BLaER1 treated with 17β-estradiol and CSF1 and Interleukin-3, amounts not matched to agents 10 nM and 100 nM (cell line): ENCODE results near the gene FITM1.

Experiments
- H3K27ac ChIP-seq, 11 experiments: shearing (Covaris generic); formaldehyde crosslinking; 2 replicates each; pipeline ENCODE4 v1.8.1; 2022
- H3K27me3 ChIP-seq, 11 experiments: shearing (Covaris generic); formaldehyde crosslinking; 2 replicates each; pipeline ENCODE4 v1.8.1; 2022
- H3K36me3 ChIP-seq, 11 experiments: shearing (Covaris generic); formaldehyde crosslinking; 2 replicates each; pipeline ENCODE4 v1.8.1; 2022
- H3K4me1 ChIP-seq, 10 experiments: shearing (Covaris generic); formaldehyde crosslinking; 2 replicates each; pipeline ENCODE4 v1.8.1; 2022
- H3K4me2 ChIP-seq, 11 experiments: shearing (Covaris generic); formaldehyde crosslinking; 2 replicates each; pipeline ENCODE4 v1.8.1; 2022
- H3K4me3 ChIP-seq, 10 experiments: shearing (Covaris generic); formaldehyde crosslinking; 2 replicates each; pipeline ENCODE4 v1.8.1; 2022
- H3K9ac ChIP-seq, 11 experiments: shearing (Covaris generic); formaldehyde crosslinking; 2 replicates each; pipeline ENCODE4 v1.8.1; 2022
- H3K9me3 ChIP-seq, 11 experiments: shearing (Covaris generic); formaldehyde crosslinking; replicated peaks in 1 of 11; 2 replicates each; pipeline ENCODE4 v1.8.1; 2022
- H4K20me1 ChIP-seq, 11 experiments: shearing (Covaris generic); formaldehyde crosslinking; 2 replicates each; pipeline ENCODE4 v1.8.1; 2022
- Cebpa-rat ChIP-seq, 11 experiments: shearing (Covaris generic); IDR thresholded peaks; 2 replicates each; pipeline ENCODE4 v1.8.1; 2022

FITM1 gene

GRCh38 chr14:24179961-24180796 lies 49.7 kb downstream of the FITM1 start:
- no peaks in the 10 kb centered on the region for H3K27me3 ChIP-seq
- peak overlapping the region in 7 of 11 experiments; percentile 21 to 63 (median 39); a peak in 13 of 22 replicates for H3K27ac ChIP-seq
- no peaks in the 10 kb centered on the region for H3K9me3 ChIP-seq
- peak overlapping the region in 10 of 11 experiments; percentile 9 to 57 (median 38); a peak in 16 of 22 replicates for H3K9ac ChIP-seq
- H3K36me3 ChIP-seq, result peaks cover 81 to 97% (median 89%) of the 10 kb centered on the region in 11 experiments
- peak overlapping the region in 9 of 11 experiments; percentile 41 to 75 (median 59); a peak in 18 of 22 replicates for H3K4me2 ChIP-seq
- no peak overlapping the region for H3K4me3 ChIP-seq
- H3K4me1 ChIP-seq, result peaks cover 0 to 37% (median 31%) of the 10 kb centered on the region in 10 experiments; a peak in 18 of 20 replicates
- H4K20me1 ChIP-seq, result peaks cover 0 to 82% (median 45%) of the 10 kb centered on the region in 11 experiments; a peak in 20 of 22 replicates
- TF ChIP-seq Cebpa-rat (IDR thresholded peaks at IDR 0.05), result no peak

GRCh38 chr14:24181371-24182077 lies 51.1 kb downstream of the FITM1 start:
- H3K9ac ChIP-seq, result no peak overlapping the region; a peak in 1 of 22 replicates
- peaks cover 0 to 91% (median 45%) of the 10 kb centered on the region in 11 experiments; a peak in 20 of 22 replicates for H4K20me1 ChIP-seq
- H3K9me3 ChIP-seq, result no peaks in the 10 kb centered on the region
- no peaks in the 10 kb centered on the region for H3K27me3 ChIP-seq
- H3K27ac ChIP-seq, result no peak overlapping the region
- no peak for TF ChIP-seq Cebpa-rat (IDR thresholded peaks at IDR 0.05)
- H3K4me3 ChIP-seq, result no peak overlapping the region
- H3K4me2 ChIP-seq, result no peak overlapping the region
- H3K4me1 ChIP-seq, result peaks cover 0 to 37% (median 32%) of the 10 kb centered on the region in 10 experiments; a peak in 18 of 20 replicates
- peaks cover 92 to 100% (median 97%) of the 10 kb centered on the region in 11 experiments for H3K36me3 ChIP-seq
